Mesendoderm (in vitro differentiated cells): ENCODE measurements around the gene CMTM5.

Experiments used
- DNase-seq: peaks from one replicate; pipeline ENCODE4 v3.0.0; 2013
- H2AK5ac ChIP-seq: 2 replicates; pipeline ENCODE4 v1.6.1; 2013; ENCODE audit warnings: low read length, inconsistent platforms
- H2BK120ac ChIP-seq: 2 replicates; pipeline ENCODE4 v1.6.1; 2013; ENCODE audit warnings: low read depth, mild to moderate bottlenecking, low read length, moderate library complexity, mixed read lengths
- H2BK15ac ChIP-seq: replicated peaks from 2 replicates; pipeline ENCODE4 v1.6.1; 2013; ENCODE audit warnings: low read depth, mild to moderate bottlenecking, moderate library complexity
- H2BK5ac ChIP-seq: 2 replicates; pipeline ENCODE4 v1.6.1; 2013; ENCODE audit warnings: low read length, inconsistent platforms
- H3K18ac ChIP-seq: 2 replicates; pipeline ENCODE4 v1.6.1; 2013; ENCODE audit warnings: mild to moderate bottlenecking, low read length, mixed read lengths
- H3K23ac ChIP-seq: one replicate; pipeline ENCODE4 v1.6.1; 2013; ENCODE audit warnings: low read length
- H3K27ac ChIP-seq: 2 replicates; pipeline ENCODE4 v1.5.1; 2013; ENCODE audit warnings: low read depth, mild to moderate bottlenecking, inconsistent platforms, low read length, moderate library complexity
- H3K27me3 ChIP-seq: 2 replicates; pipeline ENCODE4 v1.6.1; 2013; ENCODE audit warnings: low read length, control low read depth, mild to moderate bottlenecking, inconsistent platforms; ENCODE audit not compliant: insufficient read depth, poor library complexity
- H3K36me3 ChIP-seq: 2 replicates; pipeline ENCODE4 v1.6.1; 2013; ENCODE audit warnings: low read length, inconsistent platforms; ENCODE audit not compliant: control insufficient read depth, insufficient read depth
- H3K4ac ChIP-seq: one replicate; pipeline ENCODE4 v1.6.1; 2013; ENCODE audit warnings: low read depth, mild to moderate bottlenecking, low read length, moderate library complexity
- H3K4me1 ChIP-seq: 2 replicates; pipeline ENCODE4 v1.6.1; 2013; ENCODE audit warnings: low read depth, low read length, inconsistent platforms; ENCODE audit not compliant: control insufficient read depth
- H3K4me2 ChIP-seq: 2 replicates; pipeline ENCODE4 v1.6.1; 2013; ENCODE audit warnings: low read length
- H3K4me3 ChIP-seq: 2 replicates; pipeline ENCODE4 v1.5.1; 2013; ENCODE audit warnings: mild to moderate bottlenecking, low read length
- H3K56ac ChIP-seq: one replicate; pipeline ENCODE4 v1.6.1; 2013; ENCODE audit warnings: low read length
- H3K79me1 ChIP-seq: 2 replicates; pipeline ENCODE4 v1.6.1; 2013; ENCODE audit warnings: low read length, inconsistent platforms
- H3K79me2 ChIP-seq: 2 replicates; pipeline ENCODE4 v1.6.1; 2013; ENCODE audit warnings: mild to moderate bottlenecking, low read length; ENCODE audit not compliant: control insufficient read depth, insufficient read depth
- H3K9ac ChIP-seq: 2 replicates; pipeline ENCODE4 v1.6.1; 2013; ENCODE audit warnings: low read length, inconsistent platforms
- H4K5ac ChIP-seq: one replicate; pipeline ENCODE4 v1.6.1; 2013; ENCODE audit warnings: low read length
- H4K8ac ChIP-seq: one replicate; pipeline ENCODE4 v1.6.1; 2013; ENCODE audit warnings: low read depth, mild to moderate bottlenecking, control low read depth, low read length, moderate library complexity
- whole genome bisulfite sequencing: extraction: QIAGEN DNeasy Blood & Tissue Kit; methylation state at CpG from one replicate; pipeline ENCODE4 v1.1.7; 2013; ENCODE audit warnings: low lambda C conversion rate, missing lambda C conversion rate; ENCODE audit not compliant: insufficient coverage; ENCODE audit errors: extremely low coverage; 5-methylcytosine and 5-hydroxymethylcytosine counted together

CMTM5 gene

GRCh38 chr14:23381871-23382270, 5.0 kb downstream of the CMTM5 start:
- H3K18ac ChIP-seq, result no peak overlapping the region
- H3K27me3 ChIP-seq, result no peaks in the 10 kb centered on the region
- no peaks in the 10 kb centered on the region for H3K36me3 ChIP-seq
- H3K79me1 ChIP-seq, result no peaks in the 10 kb centered on the region
- no peak overlapping the region for H2BK15ac ChIP-seq
- H3K9ac ChIP-seq, result no peak overlapping the region
- no peak overlapping the region for H2BK5ac ChIP-seq
- no peak overlapping the region for H4K5ac ChIP-seq
- H3K4me2 ChIP-seq, result no peak overlapping the region
- WGBS, result no CpG with 5 or more reads among the region's 3 CpGs
- no peak overlapping the region for H2AK5ac ChIP-seq
- no peak overlapping the region for H4K8ac ChIP-seq
- H2BK120ac ChIP-seq, result no peak overlapping the region
- no peaks in the 10 kb centered on the region for H3K79me2 ChIP-seq
- H3K4me1 ChIP-seq, result no peaks in the 10 kb centered on the region
- no peak for DNase-seq
- no peak overlapping the region for H3K23ac ChIP-seq
- no peak overlapping the region for H3K4ac ChIP-seq
- no peak overlapping the region for H3K4me3 ChIP-seq
- no peak overlapping the region for H3K56ac ChIP-seq
- H3K27ac ChIP-seq, result no peak overlapping the region

- no peak overlapping the region for H3K4me3 ChIP-seq
- H3K23ac ChIP-seq, result no peak overlapping the region
- no peak overlapping the region for H2BK120ac ChIP-seq
- DNase-seq, result no peak
- H2BK15ac ChIP-seq, result no peak overlapping the region
- no peaks in the 10 kb centered on the region for H3K27me3 ChIP-seq
- H3K9ac ChIP-seq, result no peak overlapping the region
- no peak overlapping the region for H3K18ac ChIP-seq
- H3K36me3 ChIP-seq, result no peaks in the 10 kb centered on the region
- no peak overlapping the region for H3K4ac ChIP-seq
- no peak overlapping the region for H2BK5ac ChIP-seq
- H3K79me2 ChIP-seq, result no peaks in the 10 kb centered on the region
- no peak overlapping the region for H4K5ac ChIP-seq
- WGBS, result no CpG with 5 or more reads among the region's 6 CpGs
- no peak overlapping the region for H3K56ac ChIP-seq
- H3K4me1 ChIP-seq, result no peaks in the 10 kb centered on the region
- no peak overlapping the region for H2AK5ac ChIP-seq
- no peak overlapping the region for H4K8ac ChIP-seq
- no peak overlapping the region for H3K27ac ChIP-seq
- H3K4me2 ChIP-seq, result no peak overlapping the region
- H3K79me1 ChIP-seq, result no peaks in the 10 kb centered on the region
Measured at GRCh38 chr14:23382276-23382675, 5.4 kb downstream of the CMTM5 start.

- WGBS, result no CpG with 5 or more reads among the region's 10 CpGs
- Histone ChIP-seq H3K4me3 (no peak overlapping the region), H3K4ac (no peak overlapping the region), H3K27me3 (no peaks in the 10 kb centered on the region), H3K79me1 (no peaks in the 10 kb centered on the region), H3K56ac (no peak overlapping the region), H2BK5ac (no peak overlapping the region), H4K5ac (no peak overlapping the region), H2BK15ac (no peak overlapping the region), H3K9ac (no peak overlapping the region), H3K79me2 (no peaks in the 10 kb centered on the region), H3K23ac (no peak overlapping the region), H4K8ac (no peak overlapping the region), H3K27ac (no peak overlapping the region), H3K4me2 (no peak overlapping the region), H2BK120ac (no peak overlapping the region), H3K36me3 (no peaks in the 10 kb centered on the region), H2AK5ac (no peak overlapping the region), H3K18ac (no peak overlapping the region), H3K4me1 (no peaks in the 10 kb centered on the region)
- no peak for DNase-seq
Measured at GRCh38 chr14:23382731-23383440, 6.0 kb downstream of the CMTM5 start.

GRCh38 chr14:23384364-23385080, 7.7 kb downstream of the CMTM5 start:
- Histone ChIP-seq H3K4me1 (no peaks in the 10 kb centered on the region), H2BK120ac (no peak overlapping the region)
- WGBS, result no CpG with 5 or more reads among the region's 29 CpGs

GRCh38 chr14:23385244-23385641, 8.4 kb downstream of the CMTM5 start:
- H3K23ac ChIP-seq, result no peak overlapping the region
- no peaks in the 10 kb centered on the region for H3K36me3 ChIP-seq
- H3K79me2 ChIP-seq, result no peaks in the 10 kb centered on the region
- H2BK15ac ChIP-seq, result no peak overlapping the region
- H3K79me1 ChIP-seq, result no peaks in the 10 kb centered on the region
- H3K27me3 ChIP-seq, result no peaks in the 10 kb centered on the region
- no peak overlapping the region for H3K4me3 ChIP-seq
- no peak overlapping the region for H4K8ac ChIP-seq
- no peak overlapping the region for H3K27ac ChIP-seq
- no peak overlapping the region for H3K4me2 ChIP-seq
- no peak overlapping the region for H2BK120ac ChIP-seq
- H4K5ac ChIP-seq, result no peak overlapping the region
- WGBS, result no CpG with 5 or more reads among the region's 2 CpGs
- no peaks in the 10 kb centered on the region for H3K4me1 ChIP-seq
- H2AK5ac ChIP-seq, result no peak overlapping the region
- H3K4ac ChIP-seq, result no peak overlapping the region
- no peak overlapping the region for H3K9ac ChIP-seq
- no peak overlapping the region for H3K56ac ChIP-seq
- no peak overlapping the region for H3K18ac ChIP-seq
- no peak for DNase-seq
- no peak overlapping the region for H2BK5ac ChIP-seq

More at GRCh38 chr14:23384364-23385080, 7.7 kb downstream of the CMTM5 start:
- Histone ChIP-seq H3K79me2 (no peaks in the 10 kb centered on the region), H4K8ac (no peak overlapping the region), H2AK5ac (no peak overlapping the region), H2BK15ac (no peak overlapping the region), H3K23ac (no peak overlapping the region), H4K5ac (no peak overlapping the region), H3K56ac (no peak overlapping the region), H3K4me2 (no peak overlapping the region), H3K27me3 (no peaks in the 10 kb centered on the region), H3K27ac (no peak overlapping the region), H2BK5ac (no peak overlapping the region), H3K9ac (no peak overlapping the region), H3K4me3 (no peak overlapping the region), H3K18ac (no peak overlapping the region), H3K36me3 (no peaks in the 10 kb centered on the region), H3K79me1 (no peaks in the 10 kb centered on the region), H3K4ac (no peak overlapping the region)
- DNase-seq, result no peak
